Measurements from ENCODE around the gene KRTAP19-8.

Gene KRTAP19-8

DNA sequence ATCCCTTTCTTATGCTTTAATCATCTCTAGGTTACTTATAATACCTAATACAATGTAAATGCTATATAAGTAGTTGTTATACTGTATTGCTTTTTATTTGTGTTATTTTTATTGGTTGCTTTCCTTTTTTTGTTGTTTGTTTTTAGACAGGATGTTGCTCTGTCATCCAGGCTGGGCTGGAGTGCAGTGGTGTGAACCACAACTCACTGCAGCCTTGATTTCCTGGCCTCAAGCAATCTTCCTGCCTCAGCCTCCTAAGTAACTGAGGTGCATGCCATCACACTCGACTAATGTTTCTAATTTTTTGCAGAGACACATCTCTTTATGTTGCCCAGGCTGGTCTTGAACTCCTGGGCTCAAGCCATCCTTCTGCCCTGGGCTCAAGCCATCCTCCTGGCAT, 26.9 kb downstream of the KRTAP19-8 start:
- no peak for DNase-seq

DNA sequence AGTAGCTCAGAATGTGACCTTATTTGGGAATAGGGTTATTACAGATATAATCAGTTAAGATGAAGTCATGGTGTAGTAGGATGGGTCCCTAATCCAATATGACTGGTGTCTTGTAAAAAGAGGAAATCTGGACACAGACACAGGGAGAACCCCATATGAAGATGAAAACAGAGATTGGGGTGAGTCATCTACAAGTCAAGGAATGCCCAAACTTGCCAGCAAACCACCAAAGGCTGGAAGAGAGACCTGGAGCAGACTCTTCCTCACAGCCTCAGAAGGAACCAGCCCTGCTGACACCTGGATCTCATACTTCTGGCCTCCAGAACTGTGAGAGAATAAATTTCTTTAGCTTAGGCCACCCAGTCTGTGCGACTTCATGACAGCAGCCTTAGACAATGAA, 29.9 kb downstream of the KRTAP19-8 start:
- no peak for DNase-seq

DNA sequence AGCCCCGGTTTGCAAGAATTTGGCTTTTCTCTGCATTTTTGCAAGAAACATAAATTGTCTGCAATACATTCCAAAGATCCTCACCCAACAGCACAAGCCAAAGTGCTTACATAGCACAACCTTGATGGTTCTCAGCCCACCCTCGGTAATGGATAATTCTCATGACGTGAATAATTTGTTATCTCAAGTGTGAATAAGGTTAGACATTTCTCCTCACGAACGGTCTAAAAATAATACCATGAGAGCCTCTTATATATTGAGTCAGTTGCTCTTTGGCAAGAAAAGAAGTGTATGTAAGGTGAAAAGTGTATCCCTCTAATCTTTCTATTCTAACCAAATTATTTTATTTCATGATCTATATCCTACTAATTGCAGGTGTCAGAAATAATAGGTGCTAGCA, 33.3 kb downstream of the KRTAP19-8 start:
- no peak for DNase-seq

DNA sequence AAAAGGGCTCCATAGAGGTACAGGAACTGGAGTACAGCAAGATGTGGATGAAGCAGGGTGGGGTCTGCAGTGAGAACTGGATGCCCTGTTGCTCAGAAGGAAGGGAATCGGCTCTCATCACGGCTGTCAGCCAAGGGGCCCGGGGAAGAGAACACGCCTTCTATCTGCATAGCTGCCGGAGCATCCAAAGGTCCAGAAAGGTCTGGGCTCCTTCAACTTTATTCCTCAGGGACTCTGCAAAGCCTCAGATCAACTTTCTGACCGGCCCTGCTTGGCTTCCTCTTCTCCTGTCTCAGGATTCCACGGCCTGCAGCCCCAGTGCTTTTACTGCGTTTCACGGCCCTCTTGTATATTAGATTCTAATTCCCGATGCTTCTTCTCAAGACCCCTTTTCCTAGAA, 34.8 kb downstream of the KRTAP19-8 start:
- no peak for DNase-seq

DNA sequence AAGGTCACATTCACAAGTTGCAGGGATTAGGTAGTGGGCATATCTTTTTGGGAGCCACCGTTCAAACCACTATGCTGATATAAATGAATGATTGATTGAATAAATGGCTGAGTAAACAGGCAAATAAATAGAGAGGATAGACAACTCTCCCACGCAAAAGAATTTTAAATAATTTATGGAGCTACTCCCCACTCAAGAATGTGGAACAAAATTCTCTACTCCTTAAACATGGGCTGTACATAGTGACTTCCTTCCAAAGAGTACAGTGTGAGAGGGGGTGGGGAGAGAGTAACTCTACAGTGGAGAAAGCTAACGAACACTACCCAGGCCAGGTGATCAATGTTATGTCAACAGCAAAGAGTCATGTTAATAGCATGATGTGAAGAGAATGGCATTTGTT, 40.7 kb downstream of the KRTAP19-8 start:
- no peak for DNase-seq

DNA sequence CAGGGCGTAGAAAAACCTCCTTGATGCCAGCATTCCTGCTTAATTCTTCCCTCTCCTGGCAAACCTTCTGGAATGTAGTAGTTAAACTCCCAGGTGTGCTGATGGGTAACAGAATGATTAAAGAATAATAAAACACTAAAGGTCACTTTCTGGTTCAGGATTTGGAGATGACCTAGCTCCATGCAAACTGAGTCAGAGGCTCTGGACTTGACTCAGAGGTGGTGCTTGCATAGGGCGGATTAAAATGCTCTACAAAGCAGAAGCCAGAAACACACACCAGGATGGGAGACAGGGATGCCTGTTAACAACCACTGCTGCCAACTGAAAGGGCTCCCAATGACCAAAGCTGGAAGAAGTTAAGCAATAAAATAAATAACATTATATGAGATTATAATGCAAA, 41.5 kb downstream of the KRTAP19-8 start:
- DNase-seq, result no peak

DNA sequence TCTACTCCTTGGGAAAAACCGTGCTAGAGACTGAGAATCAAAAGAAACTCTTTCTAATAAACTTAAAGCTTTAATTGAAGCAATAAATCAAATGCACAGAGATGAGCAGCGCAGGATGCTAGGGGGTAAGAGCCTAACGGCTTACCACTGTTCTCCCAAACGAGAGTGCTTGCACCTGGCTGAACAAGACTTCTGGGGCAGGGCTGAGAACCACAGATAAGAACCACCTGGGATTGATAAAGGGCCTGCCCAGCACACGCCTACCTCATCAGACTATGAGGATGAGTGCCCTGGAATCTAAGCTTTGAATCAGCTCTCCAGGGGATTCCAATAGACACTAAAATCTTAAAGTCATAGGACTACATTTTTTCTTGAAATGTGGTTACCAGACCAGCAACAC, 43.3 kb downstream of the KRTAP19-8 start:
- DNase-seq, result no peak

DNA sequence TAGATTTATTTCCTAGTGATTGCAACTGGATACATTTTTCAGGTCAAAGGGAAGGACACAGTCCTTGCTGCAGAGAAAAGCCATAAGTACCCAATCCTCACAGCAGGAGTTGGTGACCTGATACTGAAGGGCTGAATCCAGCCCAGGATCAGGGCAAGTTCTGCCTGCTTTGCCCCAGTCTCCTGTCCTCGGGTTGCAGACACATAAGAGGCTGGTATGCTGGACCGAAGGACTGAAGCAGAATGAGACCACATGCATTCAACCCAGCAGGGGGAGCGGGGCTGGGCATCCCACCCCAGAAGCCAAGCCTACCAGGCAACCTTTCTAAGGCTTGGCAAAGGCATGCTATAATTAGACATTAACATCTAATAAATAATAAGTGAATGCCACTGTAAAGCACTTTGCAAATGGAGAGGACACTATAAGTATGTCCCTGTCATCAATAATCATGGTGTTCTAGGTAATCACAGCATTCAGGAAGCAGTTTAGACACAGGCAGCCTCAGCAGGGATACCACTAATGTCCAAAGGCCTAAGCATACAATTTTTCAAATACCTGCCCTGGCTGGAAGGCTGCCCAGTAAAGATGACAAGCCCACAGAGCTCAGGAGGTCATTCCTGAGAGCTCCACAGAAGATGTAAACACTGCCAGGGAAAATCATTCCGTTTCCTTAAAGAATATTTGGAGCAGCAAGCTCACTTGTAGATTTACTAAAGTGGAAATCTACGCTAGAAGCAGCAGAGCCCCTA, 47.6 kb downstream of the KRTAP19-8 start:
- no peak for DNase-seq

DNA sequence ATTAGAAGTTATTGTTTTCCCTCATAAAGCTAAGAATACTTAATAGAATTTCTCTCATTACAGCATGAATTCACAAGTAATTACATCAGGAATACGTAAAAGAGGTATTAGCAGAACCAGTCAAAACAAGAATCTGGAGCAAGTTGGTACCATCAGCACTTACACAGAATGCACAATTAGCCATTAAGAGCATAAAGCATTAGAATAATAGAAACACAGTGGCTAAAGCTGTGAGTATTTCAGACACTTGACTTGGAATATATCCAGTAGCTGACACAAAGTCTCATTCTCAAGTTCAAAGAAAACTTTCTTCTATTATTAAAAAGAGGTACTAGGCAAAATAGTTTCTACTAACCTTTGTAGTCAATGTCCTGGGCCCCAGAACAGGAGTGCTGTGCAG, 49.6 kb downstream of the KRTAP19-8 start:
- DNase-seq, result no peak

Measured in hematopoietic multipotent progenitor cell treated with erythropoietin and hydrocortisone succinate and interleukin-3 and kit ligand, for 6 days (in vitro differentiated cells).